A549 (cell line): Measurements from ENCODE around the gene RPL27A. TPM values are rescaled to one million over a fixed set of nuclear protein-coding genes. Genes with fewer than 3 reads are reported as not detected.

Experiments used
- ATAC-seq, 2 experiments: fragments of 200-7000 bp in 1 of 2; fragments of >200 bp in 1 of 2; cut with Nextera tagmentation in 1 of 2; cut with Tn5 transposase in 1 of 2; 3 replicates each; pipeline versions ENCODE4 v1.8.0 to v1.9.1; 2018 to 2020; ENCODE audit warnings: mild to moderate bottlenecking in 1 of 2, moderate library complexity in 1 of 2
- CTCF ChIA-PET: fragments of 300-600 bp; sonication (Branson Sonifier 250); formaldehyde crosslinking; extraction: SDS; loops from one replicate; lab custom pipeline; 2021; ENCODE audit warnings: antibody characterized with exemption, inconsistent platforms; lab: Yijun Ruan, JAX
- POLR2A ChIA-PET: fragments of 350-600 bp; formaldehyde crosslinking; extraction: SDS; loops from one replicate; lab custom pipeline; 2021; ENCODE audit warnings: antibody characterized with exemption, inconsistent platforms; lab: Yijun Ruan, JAX
- DNase-seq, 2 experiments: peaks; one replicate each; pipeline versions ENCODE4 v3.0.0 to v3.0.0-alpha.2; 2011 to 2016; ENCODE audit warnings: low read depth in 1 of 2, low spot score in 1 of 2
- FAIRE-seq: peaks from 2 replicates; lab custom pipeline; 2011; peaks lifted over from hg19 to GRCh38; lab: Jason Lieb, UNC
- H3K27ac ChIP-seq, 2 experiments: fragments of >200 bp; sonication (Bioruptor Twin); formaldehyde crosslinking; 3 replicates each; pipeline ENCODE4 v1.5.1; 2016 to 2017
- H3K4me1 ChIP-seq: fragments of >200 bp; sonication (Bioruptor Twin); formaldehyde crosslinking; 3 replicates; pipeline ENCODE4 v1.6.1; 2016
- H3K4me2 ChIP-seq: fragments of >200 bp; sonication (Bioruptor Twin); formaldehyde crosslinking; 3 replicates; pipeline ENCODE4 v1.6.1; 2016
- H3K4me3 ChIP-seq: fragments of >200 bp; sonication (Bioruptor Twin); formaldehyde crosslinking; 3 replicates; pipeline ENCODE4 v1.5.1; 2016
- H3K9me3 ChIP-seq: fragments of >200 bp; sonication (Bioruptor Twin); formaldehyde crosslinking; 3 replicates; pipeline ENCODE4 v1.6.1; 2016
- BHLHE40 ChIP-seq: IDR thresholded peaks from 2 replicates; pipeline ENCODE4 v1.6.1; 2012; ENCODE audit warnings: low read depth, low read length, inconsistent platforms
- CBX8 ChIP-seq: fragments of 200-600 bp; sonication (generic); IDR thresholded peaks from 2 replicates; pipeline ENCODE4 v1.6.1; 2016
- CEBPB ChIP-seq, 2 experiments: fragments of >200 bp in 1 of 2; sonication (Bioruptor Twin) in 1 of 2; formaldehyde crosslinking in 1 of 2; IDR thresholded peaks; 2 replicates each; pipeline ENCODE4 v1.6.1; 2012 to 2016
- CHD4 ChIP-seq: fragments of 200-600 bp; sonication (generic); IDR thresholded peaks from 2 replicates; pipeline ENCODE4 v1.6.1; 2016; ENCODE audit warnings: antibody characterized with exemption, mild to moderate bottlenecking, borderline replicate concordance
- FOSB ChIP-seq: fragments of 250-450 bp; sonication (Bioruptor Pico); IDR thresholded peaks from 2 replicates; pipeline ENCODE4 v1.5.0; 2020; ENCODE audit warnings: mild to moderate bottlenecking, moderate library complexity
- HOXA7 ChIP-seq: fragments of 250-450 bp; sonication (Bioruptor Pico); IDR thresholded peaks from 2 replicates; pipeline ENCODE4 v1.5.0; 2020; ENCODE audit warnings: mild to moderate bottlenecking, moderate library complexity
- JUN ChIP-seq, 2 experiments: fragments of >200 bp; sonication (Bioruptor Twin); formaldehyde crosslinking; IDR thresholded peaks; 2 replicates in 1 of 2; 3 replicates in 1 of 2; pipeline ENCODE4 v1.6.1; 2016 to 2017
- JUNB ChIP-seq: fragments of >200 bp; sonication (Bioruptor Twin); formaldehyde crosslinking; IDR thresholded peaks from 2 replicates; pipeline ENCODE4 v1.6.1; 2016
- KDM1A ChIP-seq: fragments of 200-600 bp; sonication (generic); IDR thresholded peaks from 2 replicates; pipeline ENCODE4 v1.6.1; 2016; ENCODE audit warnings: low read depth, mild to moderate bottlenecking
- KDM5A ChIP-seq: fragments of 200-600 bp; sonication (generic); IDR thresholded peaks from 2 replicates; pipeline ENCODE4 v1.6.1; 2016; ENCODE audit warnings: antibody characterized with exemption, mild to moderate bottlenecking
- MAX ChIP-seq: IDR thresholded peaks from 2 replicates; pipeline ENCODE4 v1.6.1; 2012
- MAZ ChIP-seq: fragments of 150-350 bp; IDR thresholded peaks from 2 replicates; pipeline ENCODE4 v1.6.1; 2014; ENCODE audit warnings: antibody characterized with exemption, low read depth, low read length, borderline replicate concordance
- MYC ChIP-seq: IDR thresholded peaks from 2 replicates; pipeline ENCODE4 v1.6.1; 2012; ENCODE audit warnings: mild to moderate bottlenecking, inconsistent platforms, low read length, improper control_type of control experiment, borderline replicate concordance
- NPAS2 ChIP-seq: fragments of 250-450 bp; sonication (Bioruptor Pico); IDR thresholded peaks from 2 replicates; pipeline ENCODE4 v1.8.0; 2022; ENCODE audit warnings: mild to moderate bottlenecking, moderate library complexity, borderline replicate concordance
- POLR2A ChIP-seq: IDR thresholded peaks from 2 replicates; pipeline ENCODE4 v1.6.1; 2012; ENCODE audit warnings: mild to moderate bottlenecking, low read length
- RAD21 ChIP-seq, 2 experiments: fragments of >200 bp in 1 of 2; sonication (Bioruptor Twin) in 1 of 2; formaldehyde crosslinking in 1 of 2; IDR thresholded peaks in 1 of 2; conservative IDR thresholded peaks in 1 of 2; 2 replicates in 1 of 2; 3 replicates in 1 of 2; pipeline ENCODE4 v1.6.1; 2012 to 2018; ENCODE audit warnings: inconsistent platforms in 1 of 2
- SREBF2 ChIP-seq: fragments of 450-650 bp; IDR thresholded peaks from 2 replicates; pipeline ENCODE4 v1.6.1; 2014; ENCODE audit warnings: mild to moderate bottlenecking, moderate library complexity
- TP53 ChIP-seq: fragments of 250-450 bp; sonication (Bioruptor Pico); IDR thresholded peaks from 2 replicates; pipeline ENCODE4 v1.5.0; 2021; ENCODE audit warnings: mild to moderate bottlenecking, moderate library complexity
- WGBS: methylation state at CpG from one replicate; pipeline ENCODE4 v1.1.6; 2017; ENCODE audit errors: missing lambda C conversion rate; 5-methylcytosine and 5-hydroxymethylcytosine counted together
- polyA plus RNA-seq, 4 experiments: library from polyadenylated mRNA; depleted of rRNA in 3 of 4; stranded (reverse); fragments of >200 nt; fragmentation: RNase III in 1 of 4; extraction: RNeasy Plus Mini Kit Qiagen cat#74134 plus additional on column Dnase treatment in 1 of 4; gene quantifications; 2 replicates in 3 of 4; 3 replicates in 1 of 4; pipeline ENCODE4 v1.2.3, GENCODE V29; 2011 to 2017
- TF ChIP-seq, protein P1 (sequence below): fragments of 450-650 bp; IDR thresholded peaks from 2 replicates; pipeline ENCODE4 v1.6.1; 2014; ENCODE audit warnings: antibody characterized with exemption
- TF ChIP-seq, protein P2 (sequence below): fragments of 250-450 bp; sonication (Bioruptor Pico); IDR thresholded peaks from 2 replicates; pipeline ENCODE4 v1.5.0; 2021; ENCODE audit warnings: mild to moderate bottlenecking, moderate library complexity, borderline replicate concordance
- TF ChIP-seq, protein P3 (sequence below): fragments of >200 bp; sonication (Bioruptor Twin); formaldehyde crosslinking; IDR thresholded peaks from 3 replicates; pipeline ENCODE4 v1.5.1; 2016

RPL27A gene
- polyA plus RNA-seq, 2 of the 4 experiments (the other 2 are of a cell fraction): 804 to 3,631 TPM

DNA sequence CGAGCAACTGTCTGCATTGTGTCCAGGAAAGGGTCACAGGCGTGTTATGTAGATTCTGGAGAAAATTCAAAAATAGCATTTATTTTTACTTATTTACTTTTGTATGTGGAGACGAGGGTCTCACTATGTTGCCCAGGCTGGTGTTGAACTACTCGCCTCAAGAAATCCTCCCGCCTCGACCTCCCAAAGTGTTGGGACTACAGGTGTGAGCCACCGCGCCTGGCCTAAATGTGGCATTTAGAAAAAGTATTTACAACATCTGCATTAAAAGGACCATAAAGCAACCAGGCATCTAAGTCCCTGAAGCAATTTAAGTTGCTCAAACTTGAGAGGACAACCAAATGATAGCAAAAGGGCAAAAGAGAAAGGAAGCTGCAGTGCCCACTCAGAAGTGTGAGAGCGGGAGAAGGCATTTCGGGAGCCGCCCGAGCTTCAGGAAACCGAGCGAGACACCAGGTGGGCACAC, 722 bp upstream of the RPL27A start:
- CTCF ChIA-PET: interaction anchor here (1.0 to 1.6 kb wide), 3 partner anchors 8 to 78 kb away, joined by 3 to 4 read pairs (median 3); no protein-coding TSS in a partner anchor

DNA sequence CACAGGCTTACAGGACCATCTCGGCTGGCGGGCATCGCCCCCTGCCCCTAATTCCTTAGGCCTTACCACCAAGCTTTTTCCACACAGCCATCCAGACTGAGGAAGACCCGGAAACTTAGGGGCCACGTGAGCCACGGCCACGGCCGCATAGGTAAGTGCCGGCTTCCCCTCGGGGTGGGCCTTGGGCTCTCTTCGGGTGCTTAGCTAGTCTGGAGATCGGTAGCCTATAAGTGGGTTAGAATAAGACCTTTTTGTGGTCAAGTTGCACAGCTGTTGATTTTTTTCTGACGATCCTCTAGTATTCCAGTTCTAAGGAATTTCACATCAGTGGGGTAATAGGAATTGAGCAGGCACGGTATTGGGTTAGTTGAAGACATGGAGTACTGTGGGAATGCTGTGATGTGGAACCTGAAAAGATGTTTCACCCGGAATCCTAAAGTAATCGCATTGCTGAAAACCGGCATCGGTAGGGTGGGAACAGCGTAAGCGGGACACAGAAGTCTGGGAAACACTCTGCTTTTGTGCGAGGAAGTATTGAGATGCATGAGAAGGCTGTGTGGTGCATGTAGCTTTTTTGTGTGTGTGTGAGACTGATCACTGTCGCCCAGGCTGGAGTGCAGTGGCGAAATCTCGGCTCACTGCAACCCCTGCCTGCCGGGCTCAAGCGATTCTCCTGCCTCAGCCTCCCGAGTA, 669 bp downstream of the RPL27A start:
- under 1% methylated on average over 27 of the region's 27 CpGs for WGBS
- DNase-seq: no peak
- POLR2A ChIA-PET: interaction anchor here (0.6 to 2.5 kb wide), 9 partner anchors 10 to 675 kb away, joined by 3 to 17 read pairs (median 9); partner anchors contain the start of genes AKIP1, STK33 and TMEM9B
- TF ChIP-seq JUN (IDR thresholded peaks at IDR 0.05) (no peak), FOSB (CRISPR knock-in tag) (peak; percentile 6; the same call in 1 of the 2 replicates), MYC (0 out of 2 replicates have a peak, but pooled peaks have one; percentile 76), KDM5A (0 out of 2 replicates have a peak, but pooled peaks have one; percentile 39), HOXA7 (no peak), POLR2A (no peak)
- TF ChIP-seq, protein P1, sequence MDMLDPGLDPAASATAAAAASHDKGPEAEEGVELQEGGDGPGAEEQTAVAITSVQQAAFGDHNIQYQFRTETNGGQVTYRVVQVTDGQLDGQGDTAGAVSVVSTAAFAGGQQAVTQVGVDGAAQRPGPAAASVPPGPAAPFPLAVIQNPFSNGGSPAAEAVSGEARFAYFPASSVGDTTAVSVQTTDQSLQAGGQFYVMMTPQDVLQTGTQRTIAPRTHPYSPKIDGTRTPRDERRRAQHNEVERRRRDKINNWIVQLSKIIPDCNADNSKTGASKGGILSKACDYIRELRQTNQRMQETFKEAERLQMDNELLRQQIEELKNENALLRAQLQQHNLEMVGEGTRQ: 0 out of 2 replicates have a peak, but pooled peaks have one; percentile 4
- TF ChIP-seq, protein P2, sequence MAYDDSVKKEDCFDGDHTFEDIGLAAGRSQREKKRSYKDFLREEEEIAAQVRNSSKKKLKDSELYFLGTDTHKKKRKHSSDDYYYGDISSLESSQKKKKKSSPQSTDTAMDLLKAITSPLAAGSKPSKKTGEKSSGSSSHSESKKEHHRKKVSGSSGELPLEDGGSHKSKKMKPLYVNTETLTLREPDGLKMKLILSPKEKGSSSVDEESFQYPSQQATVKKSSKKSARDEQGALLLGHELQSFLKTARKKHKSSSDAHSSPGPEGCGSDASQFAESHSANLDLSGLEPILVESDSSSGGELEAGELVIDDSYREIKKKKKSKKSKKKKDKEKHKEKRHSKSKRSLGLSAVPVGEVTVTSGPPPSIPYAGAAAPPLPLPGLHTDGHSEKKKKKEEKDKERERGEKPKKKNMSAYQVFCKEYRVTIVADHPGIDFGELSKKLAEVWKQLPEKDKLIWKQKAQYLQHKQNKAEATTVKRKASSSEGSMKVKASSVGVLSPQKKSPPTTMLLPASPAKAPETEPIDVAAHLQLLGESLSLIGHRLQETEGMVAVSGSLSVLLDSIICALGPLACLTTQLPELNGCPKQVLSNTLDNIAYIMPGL (CRISPR knock-in tag): 0 out of 2 replicates have a peak, but pooled peaks have one; percentile 12
- TF ChIP-seq, all 56 proteins: peak for 5
- ATAC-seq (peak in 1 of 2 experiments; percentile 14; a peak in 3 of 6 replicates), FAIRE-seq (no peak)
- Histone ChIP-seq H3K27ac (peak overlapping the region; percentile 95 to 98), H3K4me1 (peaks cover 42% of the 10 kb centered on the region), H3K4me2 (peak overlapping the region; percentile 98), H3K4me3 (peak overlapping the region; percentile 76), H3K9me3 (no peaks in the 10 kb centered on the region)
- CTCF ChIA-PET: interaction anchor here (0.9 to 1.6 kb wide), 6 partner anchors 10 to 696 kb away, joined by 3 to 4 read pairs (median 3); partner anchors contain the start of gene EIF3F

More for the DNA sequence above, 722 bp upstream of the RPL27A start:
- Histone ChIP-seq H3K4me3 (peak overlapping the region; percentile 76), H3K4me2 (peak overlapping the region; percentile 92), H3K4me1 (peaks cover 28% of the 10 kb centered on the region), H3K9me3 (no peaks in the 10 kb centered on the region), H3K27ac (peak overlapping the region; percentile 95 to 98)
- no peak for DNase-seq
- WGBS: 19% methylated on average over 14 of the region's 14 CpGs
- peak in 1 of 2 experiments; percentile 45; a peak in 2 of 6 replicates for ATAC-seq
- TF ChIP-seq JUNB (no peak), TP53 (CRISPR knock-in tag) (0 out of 2 replicates have a peak, but pooled peaks have one; percentile 31), CBX8 (no peak), POLR2A (no peak; the same call in 1 of the 2 replicates), CHD4 (no peak)
- TF ChIP-seq, all 56 proteins: peak for 1
- no peak for FAIRE-seq
- POLR2A ChIA-PET: interaction anchor here (0.5 to 2.5 kb wide), 17 partner anchors 8 to 456 kb away, joined by 3 to 17 read pairs (median 4); partner anchors contain the start of genes AKIP1, STK33 and TMEM9B

DNA sequence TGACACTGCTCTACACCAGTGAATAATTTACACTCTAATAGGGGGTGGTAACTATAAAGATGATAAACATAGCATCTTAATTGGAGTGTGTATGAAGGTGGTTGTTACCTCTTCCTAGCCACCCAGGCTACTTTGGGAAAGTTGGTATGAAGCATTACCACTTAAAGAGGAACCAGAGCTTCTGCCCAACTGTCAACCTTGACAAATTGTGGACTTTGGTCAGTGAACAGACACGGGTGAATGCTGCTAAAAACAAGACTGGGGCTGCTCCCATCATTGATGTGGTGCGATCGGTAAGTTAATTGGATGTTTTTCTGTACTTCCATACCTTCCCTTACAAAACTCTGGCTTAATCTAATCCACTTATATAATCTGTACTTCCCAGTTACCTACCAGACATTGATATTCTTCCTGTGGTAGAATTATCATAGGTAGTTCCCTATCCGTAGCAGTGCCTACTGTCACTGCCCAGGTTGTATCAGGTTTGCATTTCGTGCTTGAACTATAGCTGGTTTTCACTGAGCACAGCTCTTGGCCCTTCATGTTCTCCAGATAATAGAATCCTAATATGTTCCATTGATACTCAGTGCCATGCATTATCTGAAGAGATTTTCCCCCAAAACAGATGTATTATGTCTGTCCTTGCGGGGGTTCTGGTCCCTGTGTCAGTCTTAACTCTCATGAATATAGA, 2.2 kb downstream of the RPL27A start:
- Histone ChIP-seq H3K4me3 (peak overlapping the region; percentile 76), H3K27ac (peak overlapping the region; percentile 95 to 98; a peak in 5 of 6 replicates), H3K9me3 (no peaks in the 10 kb centered on the region), H3K4me1 (peaks cover 47% of the 10 kb centered on the region), H3K4me2 (peak overlapping the region; percentile 98)
- POLR2A ChIA-PET: no interaction called here
- CTCF ChIA-PET: no interaction called here
- WGBS: 77% methylated on average over 6 of the region's 6 CpGs
- FAIRE-seq (no peak), DNase-seq (no peak), ATAC-seq (no peak)
- TF ChIP-seq RAD21 (conservative IDR thresholded peaks at IDR 0.05 in 1 of 2, IDR thresholded peaks at IDR 0.05 in 1 of 2) (no peak), MAZ (no peak), NPAS2 (CRISPR knock-in tag) (no peak), MAX (no peak), CEBPB (IDR thresholded peaks at IDR 0.05) (no peak), KDM5A (no peak), BHLHE40 (no peak), CBX8 (no peak), SREBF2 (no peak), KDM1A (no peak)
- TF ChIP-seq, protein P3, sequence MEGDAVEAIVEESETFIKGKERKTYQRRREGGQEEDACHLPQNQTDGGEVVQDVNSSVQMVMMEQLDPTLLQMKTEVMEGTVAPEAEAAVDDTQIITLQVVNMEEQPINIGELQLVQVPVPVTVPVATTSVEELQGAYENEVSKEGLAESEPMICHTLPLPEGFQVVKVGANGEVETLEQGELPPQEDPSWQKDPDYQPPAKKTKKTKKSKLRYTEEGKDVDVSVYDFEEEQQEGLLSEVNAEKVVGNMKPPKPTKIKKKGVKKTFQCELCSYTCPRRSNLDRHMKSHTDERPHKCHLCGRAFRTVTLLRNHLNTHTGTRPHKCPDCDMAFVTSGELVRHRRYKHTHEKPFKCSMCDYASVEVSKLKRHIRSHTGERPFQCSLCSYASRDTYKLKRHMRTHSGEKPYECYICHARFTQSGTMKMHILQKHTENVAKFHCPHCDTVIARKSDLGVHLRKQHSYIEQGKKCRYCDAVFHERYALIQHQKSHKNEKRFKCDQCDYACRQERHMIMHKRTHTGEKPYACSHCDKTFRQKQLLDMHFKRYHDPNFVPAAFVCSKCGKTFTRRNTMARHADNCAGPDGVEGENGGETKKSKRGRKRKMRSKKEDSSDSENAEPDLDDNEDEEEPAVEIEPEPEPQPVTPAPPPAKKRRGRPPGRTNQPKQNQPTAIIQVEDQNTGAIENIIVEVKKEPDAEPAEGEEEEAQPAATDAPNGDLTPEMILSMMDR: no peak
- TF ChIP-seq, protein P2 (CRISPR knock-in tag): no peak
- TF ChIP-seq, protein P1: no peak
